Activated effector memory CD4-positive, alpha-beta T cell treated with anti-CD3 and anti-CD28 coated beads, Interleukin-2, amount 50 U/mL, for 16 hours (primary cell): ENCODE measurements around the gene GRIP2.
"Not testable (repeated sequence)": the region's sequence is repeated elsewhere in the genome, so short reads cannot be mapped to it uniquely, and the experiment has no call there.

Experiments used
- DNase-seq: peaks from one replicate; pipeline ENCODE4 v3.0.0-alpha.2; 2020

The GRIP2 gene

DNA sequence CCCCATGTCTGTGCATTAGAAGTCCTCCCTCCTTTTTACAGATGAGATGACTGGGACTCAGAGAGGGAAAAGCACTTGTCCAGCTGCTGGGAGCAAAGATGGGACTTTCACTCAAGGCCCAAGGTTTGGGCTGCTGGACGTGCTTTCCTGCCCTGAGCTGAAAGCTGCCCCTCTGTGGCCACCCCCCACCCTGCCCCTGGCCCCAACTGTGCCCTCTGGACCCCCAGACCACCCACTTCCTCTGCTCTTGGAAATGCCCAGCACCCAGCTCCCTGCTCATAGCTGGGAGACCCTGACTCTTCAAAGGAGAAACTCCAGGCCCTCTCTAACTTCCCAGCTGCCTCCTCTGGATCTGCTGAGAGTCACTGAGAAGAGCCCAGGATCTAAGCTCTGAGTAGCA lies 20.7 kb downstream of the GRIP2 start:
- peak; percentile 22 for DNase-seq

DNA sequence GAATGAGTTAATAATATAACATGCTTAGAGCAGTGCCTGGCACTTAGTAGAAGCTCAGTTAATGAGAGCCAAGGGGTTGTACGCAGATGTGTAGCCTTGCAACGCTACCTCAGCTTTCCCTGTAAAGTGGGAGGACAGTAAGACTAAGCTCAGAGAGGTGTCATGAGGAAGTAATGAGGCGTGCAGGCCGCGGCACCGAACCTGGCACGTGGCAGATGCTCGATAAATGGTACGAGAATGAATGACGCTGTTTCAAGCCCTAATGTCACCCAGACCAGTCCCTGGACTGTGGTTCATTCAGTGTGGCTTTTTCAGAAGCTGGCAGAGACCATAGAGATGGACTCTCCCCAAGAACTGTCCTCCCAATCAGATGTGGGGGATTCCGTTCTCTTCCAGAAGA lies 21.2 kb downstream of the GRIP2 start:
- DNase-seq = peak; percentile 16

DNA sequence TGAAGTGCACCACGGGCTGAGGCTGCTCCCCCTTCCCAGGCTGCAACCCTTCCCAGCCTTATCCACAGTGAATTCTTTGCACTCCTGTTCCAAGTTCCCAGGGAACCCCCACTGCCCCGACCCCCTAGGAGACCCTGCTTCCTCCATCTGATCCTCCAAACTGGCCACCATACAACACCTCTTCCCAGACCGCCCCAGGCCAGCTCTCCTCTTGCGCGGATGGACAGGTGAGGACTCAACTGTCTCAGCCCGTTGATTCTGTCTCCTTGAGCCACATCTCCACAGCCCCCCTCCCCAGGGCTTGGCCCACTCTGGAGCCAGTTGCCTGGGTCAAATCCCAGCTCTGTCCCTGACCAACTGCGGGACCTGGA lies 21.7 kb downstream of the GRIP2 start:
- peak; percentile 33 for DNase-seq

DNA sequence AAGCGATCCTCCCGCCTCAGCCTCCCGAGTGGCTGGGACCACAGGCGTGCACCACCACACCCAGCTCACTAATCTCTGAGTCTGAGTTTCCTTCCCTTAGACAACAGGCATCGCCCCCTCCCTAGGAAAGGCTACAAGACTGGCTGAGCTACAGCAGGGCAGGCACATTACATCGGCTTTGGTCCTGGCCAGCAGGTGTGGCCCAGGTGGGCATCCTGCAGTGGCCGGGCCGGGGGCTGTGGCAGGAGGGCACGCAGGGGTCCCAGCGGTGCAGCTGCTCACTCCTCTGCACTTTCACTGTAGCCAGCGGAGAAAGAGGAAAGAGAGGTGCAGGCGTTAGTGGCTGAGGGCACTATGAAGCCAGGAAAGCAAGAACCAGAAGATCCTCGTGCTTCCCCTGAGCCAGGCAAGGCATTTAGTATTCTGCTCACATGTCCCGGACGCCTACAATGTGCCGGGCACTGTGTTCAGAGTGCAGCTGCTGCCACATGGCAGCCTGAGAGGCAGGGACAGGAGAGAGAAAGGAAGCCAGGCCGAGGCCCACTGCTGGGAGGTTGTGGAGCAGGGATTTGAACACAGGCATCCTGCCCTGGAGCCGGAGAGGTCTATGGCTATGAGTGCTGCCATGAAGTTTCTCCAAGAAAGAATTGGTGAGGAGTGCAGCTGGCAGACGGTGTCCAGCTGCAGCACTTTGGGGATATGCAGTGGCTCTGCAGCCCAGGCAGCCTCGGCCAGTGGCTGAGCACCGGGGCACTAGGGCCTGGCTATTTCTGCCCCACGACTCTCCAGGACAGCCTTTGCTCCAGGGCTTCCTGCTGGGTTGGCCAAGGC lies 22.3 kb downstream of the GRIP2 start:
- peak; percentile 38 for DNase-seq

DNA sequence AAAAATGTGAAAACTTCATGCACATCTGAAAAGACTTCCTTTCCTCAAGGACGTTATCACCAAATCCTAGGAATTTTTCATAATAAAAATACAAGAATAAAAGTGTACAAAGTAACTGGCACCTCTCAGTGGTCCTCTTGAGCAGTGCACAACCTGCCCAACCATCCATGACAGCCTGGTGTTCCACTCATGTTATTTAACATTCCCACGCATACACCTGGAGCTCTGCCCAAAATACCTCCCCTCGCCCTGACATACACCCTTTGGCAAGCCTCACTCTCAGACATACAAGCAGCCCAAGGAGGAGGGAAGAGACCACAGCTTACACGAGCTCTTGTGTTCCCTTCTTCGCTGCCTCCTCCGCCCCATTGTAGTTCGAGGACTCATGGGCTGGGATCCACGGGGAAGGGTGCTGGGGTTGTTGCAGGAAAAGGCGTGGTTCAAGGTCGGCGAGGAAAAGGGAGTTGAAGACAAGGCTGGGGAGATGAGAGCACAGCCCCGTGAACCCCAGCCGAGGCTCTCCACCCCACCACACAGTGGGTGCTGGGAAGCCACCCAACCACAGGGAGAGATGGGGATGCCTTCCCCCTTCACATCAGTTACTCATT lies 23.3 kb downstream of the GRIP2 start:
- DNase-seq = peak; percentile 39

DNA sequence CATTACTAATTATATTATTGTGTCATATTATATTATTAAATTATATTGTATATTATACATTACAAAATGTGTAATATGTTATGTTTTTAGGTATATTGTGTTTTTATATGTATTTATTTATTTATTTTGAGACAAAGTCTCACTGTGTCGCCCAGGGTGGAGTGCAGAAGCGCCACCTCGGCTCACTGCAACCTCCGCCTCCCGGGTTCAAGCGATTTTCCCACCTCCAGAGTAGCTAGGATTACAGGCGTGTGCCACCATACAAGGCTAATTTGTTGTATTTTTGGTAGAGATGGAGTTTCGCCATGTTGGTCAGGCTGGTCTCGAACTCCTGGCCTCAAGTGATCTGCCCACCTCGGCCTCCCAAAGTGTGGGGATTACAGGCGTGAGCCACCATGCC lies 24.6 kb downstream of the GRIP2 start:
- DNase-seq = not testable (repeated sequence)

DNA sequence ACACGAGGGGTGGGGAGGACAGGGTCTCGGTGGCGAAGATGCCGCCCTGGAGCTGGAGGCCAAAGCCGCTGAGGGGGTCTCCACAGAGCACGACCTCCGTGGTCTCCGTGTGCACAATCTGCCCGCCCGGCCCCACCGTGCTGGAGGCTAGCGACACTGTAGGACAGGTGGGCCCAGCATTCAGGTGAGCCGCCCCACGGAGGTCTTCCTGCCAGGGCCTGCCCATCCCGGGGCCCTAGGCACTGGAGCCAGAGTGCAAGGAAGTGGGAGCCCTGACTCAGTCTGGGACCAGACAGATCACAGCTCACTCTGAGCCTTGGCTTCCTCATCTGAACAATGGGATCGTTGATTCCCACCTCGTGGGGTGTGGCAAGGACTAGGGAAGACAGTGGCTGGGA lies 25.8 kb downstream of the GRIP2 start:
- DNase-seq = peak; percentile 55

DNA sequence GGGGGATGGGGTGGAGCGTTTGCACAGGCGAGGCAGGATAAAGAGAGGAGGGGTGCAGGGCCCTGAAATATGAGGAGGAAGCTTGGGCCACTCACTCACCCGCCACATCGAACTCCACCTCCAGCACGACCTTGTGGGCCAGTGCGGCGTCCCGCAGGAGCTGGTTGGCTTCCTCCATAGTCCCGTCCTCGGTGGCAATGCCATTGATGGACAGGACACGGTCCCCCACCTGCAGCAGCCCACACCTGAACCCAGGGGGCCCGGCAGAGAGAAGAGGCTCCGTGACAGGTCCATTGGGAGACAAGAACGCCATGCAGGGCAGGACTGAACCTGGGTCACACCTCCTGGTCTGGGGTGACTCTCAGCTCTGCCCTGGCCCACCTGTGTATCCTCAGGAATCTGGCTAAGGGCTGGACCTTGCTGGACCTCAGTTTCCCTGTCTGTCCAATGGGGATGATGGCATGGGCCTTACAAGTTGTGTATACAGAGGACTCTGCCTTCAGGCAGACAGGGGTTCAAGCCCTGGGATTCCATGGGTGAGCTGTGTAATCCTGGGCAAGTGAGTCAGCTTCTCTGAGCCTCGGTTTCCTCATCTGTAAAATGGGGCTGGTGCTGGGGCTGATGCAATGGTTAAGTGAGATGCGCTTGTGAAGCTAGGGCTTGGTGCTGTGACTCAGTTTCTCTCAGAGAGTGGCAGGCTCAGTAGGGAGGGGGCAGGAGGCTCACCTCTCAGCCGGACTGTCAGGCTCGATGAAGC lies 26.4 kb downstream of the GRIP2 start:
- peak; percentile 38 for DNase-seq

DNA sequence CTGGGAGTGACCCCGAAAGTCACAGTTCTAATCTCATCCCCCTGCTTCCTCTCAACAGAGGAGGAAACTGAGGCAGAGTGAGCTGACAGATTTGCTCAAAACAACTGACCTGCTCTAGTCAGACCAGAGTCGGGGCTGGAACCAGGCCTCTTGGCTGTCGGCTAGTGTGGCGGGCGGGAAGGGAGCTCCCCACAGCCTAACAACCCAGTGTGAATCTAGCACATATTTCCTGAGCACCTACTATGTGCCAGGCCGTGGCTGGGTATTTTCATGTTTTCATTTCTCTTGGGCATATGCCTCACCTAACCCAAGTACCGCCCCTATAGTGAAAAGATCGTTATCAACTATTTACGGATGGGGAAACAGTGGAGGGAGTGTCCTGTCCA lies 27.2 kb downstream of the GRIP2 start:
- DNase-seq = peak; percentile 21

DNA sequence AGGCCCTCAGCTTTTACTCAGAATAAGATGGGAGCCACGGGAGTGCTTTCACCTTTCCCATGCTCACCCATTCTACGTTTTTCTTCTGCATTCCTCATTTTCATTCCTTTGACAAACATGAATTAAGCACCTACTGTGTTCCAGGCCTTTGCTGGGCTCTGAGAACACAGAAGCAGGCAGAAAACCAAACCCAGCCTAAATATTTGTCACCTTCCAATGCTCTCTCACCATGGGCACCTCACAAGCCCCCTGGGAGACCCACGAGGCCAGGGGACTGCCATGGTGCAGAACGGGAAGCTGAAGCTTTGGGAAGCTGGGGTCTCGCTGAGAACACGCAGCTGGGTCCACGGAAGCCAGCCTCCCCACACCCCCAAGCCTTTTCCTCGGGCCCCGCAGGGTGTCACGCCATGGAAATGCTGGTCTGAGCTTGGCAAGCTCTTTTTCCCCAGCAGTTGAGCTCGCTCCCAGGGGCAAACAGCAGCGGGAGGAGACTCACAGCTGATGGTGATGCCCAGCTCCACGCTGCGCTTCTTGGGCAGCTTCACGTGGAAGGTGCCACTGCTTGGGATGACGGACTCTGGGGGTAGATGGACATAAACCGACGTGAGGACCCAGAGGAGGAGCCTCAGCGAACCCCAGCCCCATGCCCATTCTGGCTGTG lies 27.7 kb downstream of the GRIP2 start:
- DNase-seq = peak; percentile 34

DNA sequence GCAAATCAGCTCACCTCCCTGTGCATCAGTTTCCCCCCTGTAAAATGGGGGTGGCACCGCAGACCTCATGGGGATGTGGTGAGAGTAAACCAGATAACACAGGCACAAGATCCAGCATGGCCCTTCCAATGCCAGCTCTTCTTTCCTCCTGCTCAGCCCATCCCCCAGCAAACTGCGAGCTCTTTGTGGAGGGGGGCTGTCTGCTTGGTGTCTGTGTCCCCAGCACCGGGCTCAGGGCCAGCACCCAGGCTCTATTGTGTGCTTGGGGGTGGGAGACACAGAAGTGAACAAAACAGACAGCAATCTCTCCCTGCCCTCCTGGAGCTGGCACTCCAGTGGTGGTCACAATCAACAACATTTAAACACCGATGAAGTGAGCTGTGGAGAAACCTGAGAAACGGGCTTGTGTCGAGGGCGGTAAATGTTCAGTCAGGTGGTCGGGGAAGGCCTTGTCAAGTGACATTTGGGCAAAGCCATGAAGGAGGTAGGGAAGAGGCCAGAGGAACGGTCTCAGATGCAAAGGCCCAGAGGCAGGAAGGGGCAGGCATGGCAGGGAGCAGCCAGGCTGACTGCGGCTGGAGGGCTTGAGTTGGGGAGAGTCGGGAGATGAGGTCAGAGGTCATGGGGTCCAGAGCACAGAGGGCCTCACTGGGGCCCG lies 28.4 kb downstream of the GRIP2 start:
- DNase-seq = peak; percentile 57

DNA sequence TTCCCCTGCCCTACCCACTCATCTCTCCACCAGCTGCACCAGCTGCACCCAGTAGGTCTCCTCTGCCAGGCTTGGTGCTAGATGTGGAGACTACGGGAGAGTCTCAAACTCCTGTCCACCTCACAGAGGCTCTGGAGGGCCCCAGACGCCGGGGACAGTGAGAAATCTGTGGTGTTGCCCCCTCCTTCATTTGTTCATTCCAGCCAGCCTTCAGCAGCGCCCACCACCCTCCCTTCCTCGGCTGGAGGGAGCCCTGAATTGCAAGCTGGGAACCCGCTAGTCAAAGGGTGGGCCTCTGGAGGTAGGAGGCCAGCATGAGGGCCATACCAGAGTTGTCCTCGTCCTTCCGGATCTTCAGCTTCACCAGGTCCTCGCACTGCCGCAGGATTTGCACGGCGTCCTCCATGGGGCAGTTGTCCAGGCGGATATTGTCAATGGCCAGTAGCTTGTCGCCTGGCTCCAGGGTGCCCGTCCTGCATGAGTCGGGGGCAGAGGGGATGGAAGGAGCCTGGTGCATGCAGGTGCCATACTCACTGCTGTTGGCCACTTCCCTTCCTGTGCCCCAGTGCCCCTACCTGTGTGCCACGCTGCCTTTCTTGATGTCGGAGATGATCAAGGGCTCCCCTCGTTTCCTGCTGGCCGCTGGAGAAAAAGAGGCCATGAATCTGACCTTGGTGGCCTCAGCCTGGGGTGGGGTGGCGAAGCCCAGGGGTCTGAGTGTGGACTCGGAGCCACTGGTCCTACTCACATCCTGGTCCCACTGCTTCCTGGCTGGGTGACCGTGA lies 29.1 kb downstream of the GRIP2 start:
- peak; percentile 53 for DNase-seq

DNA sequence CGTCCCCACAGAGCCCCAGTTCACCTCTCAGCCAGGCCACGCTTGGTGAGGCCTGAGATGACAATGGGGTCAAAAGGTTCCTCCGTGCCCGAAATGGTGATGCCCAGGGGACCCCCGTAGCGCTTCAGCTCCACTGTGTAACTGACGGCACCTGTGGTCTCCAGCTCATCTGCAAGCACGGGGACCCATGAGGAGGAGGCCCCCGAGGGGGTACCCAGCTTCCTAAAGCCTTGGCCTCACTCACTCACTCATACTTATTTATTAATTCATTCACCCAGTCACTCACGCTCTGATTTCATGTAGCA lies 30.4 kb downstream of the GRIP2 start:
- DNase-seq = peak; percentile 54

DNA sequence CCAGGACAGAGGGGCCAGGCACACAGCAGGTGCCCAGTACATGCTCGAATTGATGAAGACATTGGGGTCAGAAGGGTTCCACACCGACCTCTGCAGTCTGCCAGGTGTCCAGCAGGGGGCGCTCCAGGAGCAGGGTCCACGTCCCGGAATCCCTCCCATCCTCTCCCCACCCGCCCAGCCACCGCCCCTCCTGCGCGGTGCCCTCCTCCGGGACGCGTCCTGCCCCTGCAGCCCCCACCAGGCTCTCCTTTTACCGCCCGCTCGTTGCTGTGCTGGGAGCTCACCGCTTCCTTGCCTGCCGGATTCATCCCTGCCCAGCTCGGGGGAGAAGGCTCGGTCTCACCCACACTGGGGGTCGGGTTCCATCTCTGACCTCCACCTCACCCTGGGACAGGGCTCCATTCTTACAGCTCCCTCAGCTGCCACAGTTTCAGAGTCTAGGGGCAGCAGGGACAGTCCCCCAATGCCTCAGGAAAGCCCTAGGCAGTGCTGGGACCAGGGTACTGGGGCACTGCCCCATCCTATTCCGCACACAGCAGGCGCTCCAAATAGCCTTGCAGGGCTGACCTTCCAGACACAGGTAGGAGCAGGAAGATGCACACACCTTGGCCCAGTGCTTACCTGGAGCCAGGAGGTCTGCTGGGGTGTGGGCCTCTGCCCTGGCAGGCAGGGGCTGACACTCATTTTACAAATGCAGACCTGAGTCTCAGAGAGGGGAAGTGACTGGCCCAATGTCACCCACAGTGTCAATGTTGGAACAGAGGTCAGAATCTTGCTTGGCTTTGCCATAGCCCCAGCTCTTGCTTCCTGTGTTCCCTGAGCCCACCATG lies 31.0 kb downstream of the GRIP2 start:
- peak; percentile 91 for DNase-seq

DNA sequence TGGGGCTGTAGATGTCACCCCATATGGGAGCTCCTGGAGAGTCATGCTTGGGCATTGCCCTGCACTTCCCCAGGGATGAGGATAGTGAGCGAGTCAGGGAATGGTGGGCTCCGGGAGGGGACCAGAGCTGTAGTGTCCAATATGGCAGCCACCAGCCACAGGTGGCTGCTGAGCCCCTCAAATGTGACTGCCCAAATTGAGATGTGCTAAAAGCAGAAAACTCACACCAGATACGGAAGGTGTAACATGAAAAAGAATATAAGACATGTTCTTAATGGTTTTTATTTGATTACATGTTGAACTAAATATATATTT lies 31.7 kb downstream of the GRIP2 start:
- no peak for DNase-seq

DNA sequence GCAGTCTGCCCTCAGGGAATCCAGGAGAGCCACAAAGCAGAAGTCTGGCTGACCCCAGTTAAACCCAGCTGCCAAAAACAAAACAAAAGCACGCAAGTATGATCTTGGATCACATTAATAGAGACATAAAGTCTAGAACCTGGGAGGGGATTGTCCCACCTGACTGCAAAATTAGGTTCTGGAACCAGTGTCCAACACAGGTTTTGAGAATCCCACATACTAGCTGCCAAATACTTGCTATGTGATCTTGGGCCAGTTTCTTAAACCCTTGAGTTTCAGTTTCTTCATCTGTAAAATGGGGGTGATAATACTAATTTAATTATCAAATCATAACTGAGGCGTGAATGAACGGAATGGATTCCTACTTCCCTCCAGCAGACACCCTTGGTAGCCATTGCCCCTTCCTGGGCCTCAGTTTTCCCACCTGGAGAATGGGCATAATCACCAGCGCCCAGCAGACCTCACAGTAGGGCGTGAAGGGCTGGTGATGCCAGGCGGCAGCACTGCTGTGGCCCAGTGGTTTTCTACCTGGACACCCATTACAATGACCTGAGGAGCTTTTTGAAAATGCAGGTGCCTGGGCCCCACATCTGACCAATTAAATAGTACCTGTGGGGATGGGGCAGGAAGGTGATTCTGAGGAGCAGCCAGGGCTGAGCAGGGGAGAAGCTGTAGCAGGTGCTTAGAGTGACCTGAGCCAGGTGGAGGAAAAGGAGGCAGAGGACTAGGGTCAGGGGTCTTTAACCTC lies 32.2 kb downstream of the GRIP2 start:
- peak; percentile 50 for DNase-seq

DNA sequence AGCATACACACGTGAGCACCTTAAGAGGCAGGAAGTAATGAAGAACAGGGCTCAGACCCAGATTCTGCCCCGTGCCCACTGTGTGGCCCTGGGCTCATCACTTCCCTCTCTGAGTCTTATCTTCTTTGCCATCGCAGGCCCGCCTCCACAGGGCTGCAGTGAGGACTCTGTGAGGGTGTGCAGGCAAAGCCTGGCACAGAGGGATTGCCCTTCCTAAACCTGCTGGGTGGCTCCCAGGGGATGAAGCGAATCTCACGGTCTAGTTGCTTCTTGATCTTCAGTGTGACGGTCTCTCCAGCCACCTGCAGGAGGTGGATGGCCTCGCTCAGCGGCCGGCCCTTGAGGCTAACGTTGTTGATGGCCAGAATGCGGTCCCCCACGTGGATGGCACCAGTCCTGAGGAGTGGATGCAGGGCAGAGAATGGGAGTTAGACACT lies 32.8 kb downstream of the GRIP2 start:
- DNase-seq = peak; percentile 17

DNA sequence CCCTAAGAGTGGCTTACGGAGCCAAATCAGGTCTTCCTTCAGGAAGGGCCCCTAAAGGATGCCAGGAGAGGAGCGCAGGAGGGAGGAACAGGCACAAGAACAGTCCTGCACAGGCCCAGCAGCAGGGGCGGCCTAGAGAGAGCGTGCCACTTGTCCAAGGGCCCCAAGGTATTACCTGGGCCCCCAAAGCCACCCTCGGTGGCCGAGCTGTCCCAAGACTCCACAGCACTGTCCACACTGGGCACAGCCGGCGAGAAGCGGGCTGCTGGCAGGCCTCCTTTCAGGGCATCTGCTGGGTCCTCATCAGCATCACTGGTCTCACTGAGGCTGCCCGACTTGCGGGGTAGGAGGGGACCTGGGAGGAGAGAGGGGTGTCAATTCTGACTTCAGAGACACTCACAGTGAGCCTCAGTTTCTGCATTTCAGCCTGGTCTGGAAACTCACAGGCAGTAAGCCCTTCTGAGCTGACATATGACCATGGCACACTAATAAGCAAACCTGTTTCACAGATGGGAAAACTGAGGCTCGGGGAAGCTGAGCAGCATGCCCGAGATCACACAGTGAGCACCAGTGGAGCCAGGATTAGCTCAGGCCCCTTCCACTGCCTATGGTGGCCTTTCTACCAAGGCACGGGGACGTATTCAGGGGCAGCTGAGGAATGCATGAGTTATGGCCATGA lies 33.4 kb downstream of the GRIP2 start:
- DNase-seq = peak; percentile 46

DNA sequence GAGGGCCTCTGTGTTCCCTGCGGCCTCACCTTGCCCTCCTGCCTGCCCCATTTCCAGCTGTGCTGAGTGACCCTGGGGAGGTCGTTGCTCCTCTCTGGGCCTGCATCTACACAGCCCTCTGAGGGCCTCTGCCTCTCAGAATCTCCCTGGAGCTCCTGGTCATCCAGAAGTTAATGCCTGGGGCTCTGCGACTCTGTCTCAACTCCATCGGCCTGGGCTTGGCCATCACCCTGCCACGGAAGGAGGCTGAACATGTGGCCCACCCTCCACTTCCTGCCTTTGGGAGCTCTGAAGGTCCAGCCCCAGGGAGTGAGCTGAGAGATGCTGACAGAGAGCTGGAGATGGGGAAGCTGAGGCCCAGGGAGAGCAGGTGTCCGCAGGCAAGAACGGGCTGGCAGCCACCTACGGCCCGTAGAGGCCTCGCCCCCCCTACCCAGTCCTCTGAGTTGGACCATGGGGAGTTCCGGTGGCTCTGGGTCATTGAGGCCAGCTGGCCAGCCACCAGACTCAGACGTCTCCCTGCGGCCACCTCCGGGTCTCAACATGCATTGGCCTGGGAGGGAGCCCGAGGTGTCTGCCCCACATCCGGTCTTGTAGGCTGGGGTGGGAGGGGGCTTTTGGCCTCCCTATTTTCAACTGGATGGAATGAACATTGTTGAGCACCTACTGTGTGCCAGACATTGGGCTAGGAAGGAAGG lies 34.2 kb downstream of the GRIP2 start:
- DNase-seq = peak; percentile 42
